ENCODE measurements around the gene RPS6KL1. TPM values are rescaled to one million over a fixed set of nuclear protein-coding genes. Genes with fewer than 3 reads are reported as not detected.

Gene RPS6KL1
- total and polyA plus RNA-seq, 4 donors, result 1.1 to 5.9 (median 3.8) TPM

DNA sequence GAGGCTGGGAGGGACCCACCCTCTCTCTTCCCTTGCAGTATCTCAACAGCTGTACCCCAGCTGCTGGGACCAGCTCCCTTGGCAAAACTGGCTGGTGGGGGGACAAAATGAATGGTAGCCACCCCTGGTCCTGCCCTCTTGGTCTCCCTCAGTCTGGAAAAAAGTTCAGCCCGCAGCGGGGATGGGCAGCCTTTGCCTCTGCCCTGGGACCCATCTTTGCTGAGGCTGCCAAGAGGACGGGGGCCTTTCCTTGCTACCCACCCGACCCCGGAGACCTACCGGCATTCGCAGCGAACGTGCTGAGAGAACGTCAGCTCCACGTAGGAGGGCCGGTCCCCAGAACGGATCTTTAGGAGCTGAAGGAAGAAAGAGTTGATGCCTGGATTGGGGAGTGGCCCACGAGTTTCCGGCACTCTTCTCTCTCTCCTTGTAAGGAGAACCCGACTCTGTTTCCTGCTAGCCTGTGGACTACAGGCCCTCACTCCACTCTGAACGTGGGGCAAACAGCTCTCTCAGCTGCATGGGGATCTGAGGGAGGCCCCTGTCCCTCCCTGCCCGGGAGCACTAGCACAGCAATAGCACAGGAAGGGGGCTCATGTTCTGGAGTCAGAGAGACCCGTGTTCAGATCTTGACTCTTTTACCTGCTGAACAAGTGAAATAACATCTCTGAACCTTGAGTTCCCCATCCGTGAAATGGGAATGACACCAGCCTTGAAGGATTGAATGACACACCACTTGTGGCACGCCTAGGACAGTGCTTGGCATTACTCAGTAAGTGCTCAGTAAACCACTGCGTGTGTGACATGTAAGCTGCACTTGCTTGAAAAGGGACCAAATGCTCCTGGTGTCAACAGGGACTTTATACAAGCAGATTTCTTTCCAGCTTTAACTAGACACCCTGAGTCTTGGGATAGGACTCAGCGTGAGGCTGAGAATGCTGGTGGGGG, 25.4 kb upstream of the RPS6KL1 start:
- DNase-seq (ENCODE audit: low spot score), result no peak
- H3K4me1 ChIP-seq (ENCODE audit: control insufficient read depth in 4 of 4, insufficient read depth in 4 of 4, low read length in 3 of 4), result peaks cover 0 to 6% (median 2%) of the 10 kb centered on the region in 4 donors
- no peaks in the 10 kb centered on the region for H3K9me3 ChIP-seq (ENCODE audit: control insufficient read depth in 4 of 4, low read length in 3 of 4)
- no peak overlapping the region for H3K4me3 ChIP-seq (ENCODE audit: low read depth in 1 of 3, low read length in 3 of 3)
- WGBS, result 81% methylated on average over 23 of the region's 23 CpGs
- H3K27ac ChIP-seq (ENCODE audit: low read depth in 1 of 2, low read length in 2 of 2), result no peak overlapping the region
- TF ChIP-seq, protein P1, sequence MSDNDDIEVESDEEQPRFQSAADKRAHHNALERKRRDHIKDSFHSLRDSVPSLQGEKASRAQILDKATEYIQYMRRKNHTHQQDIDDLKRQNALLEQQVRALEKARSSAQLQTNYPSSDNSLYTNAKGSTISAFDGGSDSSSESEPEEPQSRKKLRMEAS (IDR thresholded peaks at IDR 0.05), result no peak
- TF ChIP-seq HNF4G (IDR thresholded peaks at IDR 0.05) (no peak), EGR1 (IDR thresholded peaks at IDR 0.05; ENCODE audit: low read depth in 2 of 2) (no peak), JUND (IDR thresholded peaks at IDR 0.05) (no peak), FOXA2 (IDR thresholded peaks at IDR 0.05) (no peak), HNF4A (conservative IDR thresholded peaks at IDR 0.05) (no peak), FOXA1 (IDR thresholded peaks at IDR 0.05) (no peak), RXRA (IDR thresholded peaks at IDR 0.05) (no peak), SP1 (IDR thresholded peaks at IDR 0.05) (no peak), TAF1 (conservative IDR thresholded peaks at IDR 0.05) (no peak), NR2F2 (IDR thresholded peaks at IDR 0.05) (no peak), YY1 (IDR thresholded peaks at IDR 0.05) (no peak), RAD21 (IDR thresholded peaks at IDR 0.05) (no peak), GABPA (IDR thresholded peaks at IDR 0.05 in 1 of 2, conservative IDR thresholded peaks at IDR 0.05 in 1 of 2) (no peak)
- TF ChIP-seq, protein P2, sequence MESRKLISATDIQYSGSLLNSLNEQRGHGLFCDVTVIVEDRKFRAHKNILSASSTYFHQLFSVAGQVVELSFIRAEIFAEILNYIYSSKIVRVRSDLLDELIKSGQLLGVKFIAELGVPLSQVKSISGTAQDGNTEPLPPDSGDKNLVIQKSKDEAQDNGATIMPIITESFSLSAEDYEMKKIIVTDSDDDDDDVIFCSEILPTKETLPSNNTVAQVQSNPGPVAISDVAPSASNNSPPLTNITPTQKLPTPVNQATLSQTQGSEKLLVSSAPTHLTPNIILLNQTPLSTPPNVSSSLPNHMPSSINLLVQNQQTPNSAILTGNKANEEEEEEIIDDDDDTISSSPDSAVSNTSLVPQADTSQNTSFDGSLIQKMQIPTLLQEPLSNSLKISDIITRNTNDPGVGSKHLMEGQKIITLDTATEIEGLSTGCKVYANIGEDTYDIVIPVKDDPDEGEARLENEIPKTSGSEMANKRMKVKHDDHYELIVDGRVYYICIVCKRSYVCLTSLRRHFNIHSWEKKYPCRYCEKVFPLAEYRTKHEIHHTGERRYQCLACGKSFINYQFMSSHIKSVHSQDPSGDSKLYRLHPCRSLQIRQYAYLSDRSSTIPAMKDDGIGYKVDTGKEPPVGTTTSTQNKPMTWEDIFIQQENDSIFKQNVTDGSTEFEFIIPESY (IDR thresholded peaks at IDR 0.05), result no peak
- TF ChIP-seq, protein P3, sequence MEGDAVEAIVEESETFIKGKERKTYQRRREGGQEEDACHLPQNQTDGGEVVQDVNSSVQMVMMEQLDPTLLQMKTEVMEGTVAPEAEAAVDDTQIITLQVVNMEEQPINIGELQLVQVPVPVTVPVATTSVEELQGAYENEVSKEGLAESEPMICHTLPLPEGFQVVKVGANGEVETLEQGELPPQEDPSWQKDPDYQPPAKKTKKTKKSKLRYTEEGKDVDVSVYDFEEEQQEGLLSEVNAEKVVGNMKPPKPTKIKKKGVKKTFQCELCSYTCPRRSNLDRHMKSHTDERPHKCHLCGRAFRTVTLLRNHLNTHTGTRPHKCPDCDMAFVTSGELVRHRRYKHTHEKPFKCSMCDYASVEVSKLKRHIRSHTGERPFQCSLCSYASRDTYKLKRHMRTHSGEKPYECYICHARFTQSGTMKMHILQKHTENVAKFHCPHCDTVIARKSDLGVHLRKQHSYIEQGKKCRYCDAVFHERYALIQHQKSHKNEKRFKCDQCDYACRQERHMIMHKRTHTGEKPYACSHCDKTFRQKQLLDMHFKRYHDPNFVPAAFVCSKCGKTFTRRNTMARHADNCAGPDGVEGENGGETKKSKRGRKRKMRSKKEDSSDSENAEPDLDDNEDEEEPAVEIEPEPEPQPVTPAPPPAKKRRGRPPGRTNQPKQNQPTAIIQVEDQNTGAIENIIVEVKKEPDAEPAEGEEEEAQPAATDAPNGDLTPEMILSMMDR (IDR thresholded peaks at IDR 0.05; ENCODE audit: low read depth, low read length, missing input control), result no peak
- TF ChIP-seq, protein P4, sequence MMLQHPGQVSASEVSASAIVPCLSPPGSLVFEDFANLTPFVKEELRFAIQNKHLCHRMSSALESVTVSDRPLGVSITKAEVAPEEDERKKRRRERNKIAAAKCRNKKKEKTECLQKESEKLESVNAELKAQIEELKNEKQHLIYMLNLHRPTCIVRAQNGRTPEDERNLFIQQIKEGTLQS (IDR thresholded peaks at IDR 0.05), result no peak
- no peaks in the 10 kb centered on the region for H3K27me3 ChIP-seq (ENCODE audit: control insufficient read depth in 4 of 4, insufficient read depth in 4 of 4, low read length in 3 of 4)
- H3K9ac ChIP-seq (ENCODE audit: low read depth in 1 of 2, low read length in 2 of 2), result no peak overlapping the region
- no peaks in the 10 kb centered on the region for H3K36me3 ChIP-seq (ENCODE audit: control insufficient read depth in 4 of 4, insufficient read depth in 3 of 4, low read depth in 1 of 4, low read length in 3 of 4)

DNA sequence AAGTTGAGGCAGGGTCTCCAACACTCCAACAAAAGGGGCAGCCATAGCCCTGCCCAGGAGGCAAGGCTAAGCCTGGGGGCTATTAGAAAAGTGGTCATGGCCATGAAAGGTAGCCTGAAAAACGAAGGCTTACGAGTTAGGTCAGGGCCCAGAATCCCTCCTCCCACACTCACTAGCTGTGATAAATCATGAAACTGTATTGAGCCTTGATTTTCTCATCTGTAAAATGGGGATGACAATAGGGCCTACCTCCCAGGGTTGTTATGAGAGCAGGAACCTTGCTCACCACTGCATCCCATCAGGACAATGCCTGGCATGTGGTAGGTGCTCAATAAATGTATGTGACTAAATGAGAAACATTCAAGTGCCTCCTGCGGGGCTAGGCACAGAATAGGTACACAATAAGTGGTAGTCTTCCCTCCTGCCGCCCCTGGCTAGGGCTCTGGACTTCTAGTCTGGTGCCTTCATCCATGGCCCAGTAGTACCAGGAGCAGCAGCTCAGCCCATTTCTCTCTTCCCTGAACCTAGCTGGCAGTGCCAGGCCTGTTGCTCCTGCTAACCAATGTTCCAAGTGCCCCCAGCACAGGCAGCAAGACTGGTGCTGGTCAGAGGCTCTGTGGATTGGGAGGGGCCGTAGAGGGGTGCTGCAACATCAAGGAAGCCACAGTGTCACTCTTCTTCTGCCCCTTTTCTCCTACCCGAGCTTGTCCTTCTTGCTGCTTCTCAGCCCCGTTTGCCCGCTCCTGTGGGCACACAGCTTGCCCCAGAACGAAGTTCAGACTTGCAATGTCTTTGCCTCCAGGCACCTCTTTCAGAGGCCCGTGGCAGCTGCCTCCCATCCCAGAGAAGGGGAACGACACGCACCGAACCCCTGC, 24.5 kb upstream of the RPS6KL1 start:
- no peak overlapping the region for H3K4me3 ChIP-seq (ENCODE audit: low read depth in 1 of 3, low read length in 3 of 3)
- no peaks in the 10 kb centered on the region for H3K9me3 ChIP-seq (ENCODE audit: control insufficient read depth in 4 of 4, low read length in 3 of 4)
- no peaks in the 10 kb centered on the region for H3K36me3 ChIP-seq (ENCODE audit: control insufficient read depth in 4 of 4, insufficient read depth in 3 of 4, low read depth in 1 of 4, low read length in 3 of 4)
- 89% methylated on average over 13 of the region's 13 CpGs for WGBS
- H3K27me3 ChIP-seq (ENCODE audit: control insufficient read depth in 4 of 4, insufficient read depth in 4 of 4, low read length in 3 of 4), result no peaks in the 10 kb centered on the region
- H3K9ac ChIP-seq (ENCODE audit: low read depth in 1 of 2, low read length in 2 of 2), result no peak overlapping the region
- H3K4me1 ChIP-seq (ENCODE audit: control insufficient read depth in 4 of 4, insufficient read depth in 4 of 4, low read length in 3 of 4), result peaks cover 0 to 6% (median 2%) of the 10 kb centered on the region in 4 donors
- H3K27ac ChIP-seq (ENCODE audit: low read depth in 1 of 2, low read length in 2 of 2), result no peak overlapping the region
- DNase-seq (ENCODE audit: low spot score), result no peak
- TF ChIP-seq, protein P2 (IDR thresholded peaks at IDR 0.05), result no peak
- TF ChIP-seq, protein P3 (IDR thresholded peaks at IDR 0.05; ENCODE audit: low read depth, low read length, missing input control), result no peak
- TF ChIP-seq GABPA (IDR thresholded peaks at IDR 0.05 in 1 of 2, conservative IDR thresholded peaks at IDR 0.05 in 1 of 2) (no peak), JUND (IDR thresholded peaks at IDR 0.05) (no peak), RXRA (IDR thresholded peaks at IDR 0.05) (no peak), YY1 (IDR thresholded peaks at IDR 0.05) (no peak), SP1 (IDR thresholded peaks at IDR 0.05) (no peak), EGR1 (IDR thresholded peaks at IDR 0.05; ENCODE audit: low read depth in 2 of 2) (no peak), FOXA2 (IDR thresholded peaks at IDR 0.05) (no peak), FOXA1 (IDR thresholded peaks at IDR 0.05) (no peak), HNF4G (IDR thresholded peaks at IDR 0.05) (no peak)
- TF ChIP-seq, protein P4 (IDR thresholded peaks at IDR 0.05), result no peak
